DMS153 treated with DMSO at 0.1 percent for 48 hours (cell line): ENCODE results near the gene TAC3.

Experiments
- DNase-seq: peaks from one replicate; lab custom pipeline; 2025; ENCODE audit not compliant: unreplicated experiment; lab: John Stamatoyannopoulos, UW

The TAC3 gene

GRCh38 chr12:57005980-57006808, 10.1 kb downstream of the TAC3 start, which contains the start of gene ZBTB39:
Gene ZBTB39 (minus strand): TSS chr12:57006546. CDS start chr12:57004917, 1,629 bp downstream.
- peak; percentile 25 for DNase-seq

- no peak for DNase-seq
Measured at GRCh38 chr12:57004651-57005050, 11.7 kb downstream of the TAC3 start.

- no peak for DNase-seq
Measured at GRCh38 chr12:57003395-57003794, 12.9 kb downstream of the TAC3 start.

GRCh38 chr12:57001448-57001906, 14.9 kb downstream of the TAC3 start:
- peak; percentile 18 for DNase-seq

- DNase-seq: no peak
Measured at GRCh38 chr12:57000393-57000792, 15.9 kb downstream of the TAC3 start.

GRCh38 chr12:56999456-56999855, 16.9 kb downstream of the TAC3 start:
- DNase-seq: no peak

- no peak for DNase-seq
Measured at GRCh38 chr12:56998981-56999380, 17.3 kb downstream of the TAC3 start.

- DNase-seq: no peak
Measured at GRCh38 chr12:56998316-56998715, 18.0 kb downstream of the TAC3 start.

GRCh38 chr12:56996793-56997545, 19.4 kb downstream of the TAC3 start:
- DNase-seq: no peak

GRCh38 chr12:56995930-56996496, 20.3 kb downstream of the TAC3 start:
- no peak for DNase-seq

- DNase-seq: no peak
Measured at GRCh38 chr12:56995201-56995929, 21.0 kb downstream of the TAC3 start.

- no peak for DNase-seq
Measured at GRCh38 chr12:56994231-56994746, 22.0 kb downstream of the TAC3 start.

- DNase-seq: no peak
Measured at GRCh38 chr12:56993346-56993745, 23.0 kb downstream of the TAC3 start.

- DNase-seq: no peak
Measured at GRCh38 chr12:56991319-56992246, 24.7 kb downstream of the TAC3 start.

- no peak for DNase-seq
Measured at GRCh38 chr12:56990648-56991318, 25.5 kb downstream of the TAC3 start.

- no peak for DNase-seq
Measured at GRCh38 chr12:56989861-56990610, 26.3 kb downstream of the TAC3 start.

- no peak for DNase-seq
Measured at GRCh38 chr12:56988207-56988739, 28.1 kb downstream of the TAC3 start.

GRCh38 chr12:56987551-56988053, 28.7 kb downstream of the TAC3 start:
- DNase-seq: peak; percentile 65
